Vagina (tissue), 2 donors: ENCODE measurements around the gene LORICRIN. TPM values are rescaled to one million over a fixed set of nuclear protein-coding genes. Genes with fewer than 3 reads are reported as not detected.

ENCODE experiments used
- DNase-seq, 2 donors: peaks; one replicate each; pipeline ENCODE4 v3.0.0-alpha.2; 2017; ENCODE audit errors: extremely low spot score in 2 of 2
- H3K27ac ChIP-seq: fragments of 200-600 bp; sonication (generic); one replicate; pipeline ENCODE4 v1.5.1; 2019
- H3K27me3 ChIP-seq: fragments of 200-600 bp; sonication (generic); one replicate; pipeline ENCODE4 v1.5.1; 2019
- H3K36me3 ChIP-seq, 2 donors: fragments of 200-600 bp; sonication (generic); one replicate each; pipeline ENCODE4 v1.5.1; 2017 to 2019
- H3K4me1 ChIP-seq: fragments of 200-600 bp; sonication (generic); one replicate; pipeline ENCODE4 v1.5.1; 2019
- H3K4me3 ChIP-seq, 2 donors: fragments of 200-600 bp; sonication (generic); 1 replicate in 1 of 2; 2 replicates in 1 of 2; pipeline ENCODE4 v1.5.1; 2016 to 2019
- H3K9me3 ChIP-seq: fragments of 200-600 bp; sonication (generic); one replicate; pipeline ENCODE4 v1.5.1; 2019
- CTCF ChIP-seq, 3 experiments: fragments of 450-650 bp in 2 of 3; fragments of 200-600 bp in 1 of 3; sonication (generic) in 1 of 3; IDR thresholded peaks; one replicate each; pipeline ENCODE4 v1.5.1; 2017 to 2019; ENCODE audit warnings: antibody characterized with exemption in 3 of 3, mild to moderate bottlenecking in 2 of 3, moderate library complexity in 2 of 3
- POLR2A ChIP-seq, 2 donors: fragments of 450-650 bp; IDR thresholded peaks; one replicate each; pipeline ENCODE4 v1.6.1; 2017; ENCODE audit warnings: antibody characterized with exemption in 2 of 2, mild to moderate bottlenecking in 2 of 2, moderate library complexity in 2 of 2
- POLR2AphosphoS5 ChIP-seq, 2 donors: sonication (generic); formaldehyde crosslinking; IDR thresholded peaks; one replicate each; pipeline ENCODE4 v1.9.0; 2017; ENCODE audit warnings: antibody characterized with exemption in 2 of 2, mild to moderate bottlenecking in 2 of 2, low read depth in 1 of 2; ENCODE audit not compliant: insufficient read depth in 1 of 2
- intact Hi-C: fragments of 100-400 bp; cut with DNase I; formaldehyde crosslinking; loops from one replicate; pipeline ENCODE4 v1.15.1; 2023
- total RNA-seq: library from RNA; depleted of rRNA; stranded (reverse); fragments of >200 nt; gene quantifications from one replicate; pipeline ENCODE4 v1.2.3, GENCODE V29; 2016

LORICRIN gene
- total RNA-seq, 1 donor from 2014 or later, result not detected

GRCh38 chr1:153233448-153233847, 26.0 kb upstream of the LORICRIN start:
- TF ChIP-seq CTCF (IDR thresholded peaks at IDR 0.05) (no peak), POLR2AphosphoS5 (IDR thresholded peaks at IDR 0.05; ENCODE audit: insufficient read depth in 1 of 2, low read depth in 1 of 2) (no peak), POLR2A (IDR thresholded peaks at IDR 0.05) (no peak)
- H3K27ac ChIP-seq, result no peak overlapping the region
- DNase-seq, result no peak
- H3K27me3 ChIP-seq, result no peaks in the 10 kb centered on the region
- no peaks in the 10 kb centered on the region for H3K4me1 ChIP-seq
- H3K9me3 ChIP-seq, result no peaks in the 10 kb centered on the region
- H3K36me3 ChIP-seq, result no peaks in the 10 kb centered on the region
- no peak overlapping the region for H3K4me3 ChIP-seq
- intact Hi-C loops, result no loop called here

DNA sequence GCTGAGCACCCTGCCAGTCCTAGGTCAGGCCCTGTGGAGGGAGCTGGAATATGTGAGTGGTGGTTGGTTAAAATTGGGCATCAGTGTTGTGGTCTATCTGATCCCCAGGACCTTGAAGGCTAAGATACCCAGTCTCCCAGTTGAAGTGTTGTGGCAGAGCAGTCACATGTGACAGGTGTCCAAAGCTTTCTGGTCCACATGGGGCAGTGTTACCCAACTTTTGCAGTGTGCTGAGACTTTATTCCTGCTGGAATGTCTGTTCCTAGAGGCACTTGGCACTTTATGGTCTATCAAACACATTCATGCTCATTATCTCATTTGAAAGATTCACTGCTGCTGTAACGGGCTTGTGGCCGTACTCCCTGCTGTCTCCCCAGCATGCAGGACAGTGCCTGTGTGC, 21.0 kb upstream of the LORICRIN start:
- Histone ChIP-seq H3K9me3 (no peaks in the 10 kb centered on the region), H3K36me3 (no peaks in the 10 kb centered on the region), H3K27me3 (no peaks in the 10 kb centered on the region), H3K4me1 (no peaks in the 10 kb centered on the region), H3K27ac (no peak overlapping the region), H3K4me3 (no peak overlapping the region)
- intact Hi-C loops, result no loop called here
- TF ChIP-seq CTCF (IDR thresholded peaks at IDR 0.05) (no peak), POLR2AphosphoS5 (IDR thresholded peaks at IDR 0.05; ENCODE audit: insufficient read depth in 1 of 2, low read depth in 1 of 2) (no peak), POLR2A (IDR thresholded peaks at IDR 0.05) (no peak)
- no peak for DNase-seq

- no peak overlapping the region for H3K27ac ChIP-seq
- intact Hi-C loops, result no loop called here
- no peaks in the 10 kb centered on the region for H3K27me3 ChIP-seq
- DNase-seq, result no peak
- TF ChIP-seq POLR2AphosphoS5 (IDR thresholded peaks at IDR 0.05; ENCODE audit: insufficient read depth in 1 of 2, low read depth in 1 of 2) (no peak), CTCF (IDR thresholded peaks at IDR 0.05) (no peak), POLR2A (IDR thresholded peaks at IDR 0.05) (no peak)
- no peaks in the 10 kb centered on the region for H3K4me1 ChIP-seq
- H3K9me3 ChIP-seq, result no peaks in the 10 kb centered on the region
- H3K4me3 ChIP-seq, result no peak overlapping the region
- H3K36me3 ChIP-seq, result no peaks in the 10 kb centered on the region
Measured at GRCh38 chr1:153242160-153242559, 17.3 kb upstream of the LORICRIN start.

GRCh38 chr1:153245466-153245865, 14.0 kb upstream of the LORICRIN start:
- Histone ChIP-seq H3K27me3 (no peaks in the 10 kb centered on the region), H3K4me3 (no peak overlapping the region), H3K27ac (no peak overlapping the region), H3K36me3 (no peaks in the 10 kb centered on the region), H3K4me1 (no peaks in the 10 kb centered on the region), H3K9me3 (no peaks in the 10 kb centered on the region)
- intact Hi-C loops, result no loop called here
- peak in 1 of 2 donors; percentile 19 for DNase-seq
- TF ChIP-seq POLR2A (IDR thresholded peaks at IDR 0.05), result no peak
- no peak for TF ChIP-seq POLR2AphosphoS5 (IDR thresholded peaks at IDR 0.05; ENCODE audit: insufficient read depth in 1 of 2, low read depth in 1 of 2)
- TF ChIP-seq CTCF (IDR thresholded peaks at IDR 0.05), result no peak

DNA sequence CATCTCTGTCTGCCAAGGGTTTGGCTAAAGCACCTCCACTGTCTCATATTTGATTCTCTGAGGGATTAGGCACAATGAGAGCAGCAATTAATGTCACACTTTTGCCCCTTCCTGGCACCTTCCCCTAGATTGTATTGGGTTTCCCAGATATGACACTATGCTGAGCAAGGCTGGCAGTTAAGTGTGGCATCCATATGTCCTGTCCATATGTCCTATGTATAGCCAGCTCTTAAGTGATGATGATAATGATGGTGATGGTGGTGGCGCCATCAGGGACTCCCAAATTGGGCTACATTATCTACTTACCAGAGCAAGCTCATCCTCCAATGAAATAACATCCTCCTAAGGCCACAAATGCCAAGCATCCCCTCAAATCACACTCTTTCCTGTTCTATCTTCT, 13.5 kb upstream of the LORICRIN start:
- Histone ChIP-seq H3K9me3 (no peaks in the 10 kb centered on the region), H3K36me3 (no peaks in the 10 kb centered on the region), H3K27ac (no peak overlapping the region), H3K4me1 (no peaks in the 10 kb centered on the region), H3K27me3 (no peaks in the 10 kb centered on the region), H3K4me3 (no peak overlapping the region)
- DNase-seq, result peak in 1 of 2 donors; percentile 46
- TF ChIP-seq CTCF (IDR thresholded peaks at IDR 0.05) (no peak), POLR2AphosphoS5 (IDR thresholded peaks at IDR 0.05; ENCODE audit: insufficient read depth in 1 of 2, low read depth in 1 of 2) (no peak)
- intact Hi-C loops, result no loop called here
